Panc1 (cell line): Measurements from ENCODE around the gene TOGARAM1.

Experiments used
- POLR2AphosphoS5 ChIP-seq: IDR thresholded peaks from 2 replicates; pipeline ENCODE4 v1.6.1; 2012; ENCODE audit warnings: mild to moderate bottlenecking, low read depth, low read length, moderate library complexity
- TF ChIP-seq, protein P1 (sequence below): fragments of 450-650 bp; IDR thresholded peaks from 2 replicates; pipeline ENCODE4 v1.5.1; 2017; ENCODE audit warnings: mild to moderate bottlenecking

DNA sequence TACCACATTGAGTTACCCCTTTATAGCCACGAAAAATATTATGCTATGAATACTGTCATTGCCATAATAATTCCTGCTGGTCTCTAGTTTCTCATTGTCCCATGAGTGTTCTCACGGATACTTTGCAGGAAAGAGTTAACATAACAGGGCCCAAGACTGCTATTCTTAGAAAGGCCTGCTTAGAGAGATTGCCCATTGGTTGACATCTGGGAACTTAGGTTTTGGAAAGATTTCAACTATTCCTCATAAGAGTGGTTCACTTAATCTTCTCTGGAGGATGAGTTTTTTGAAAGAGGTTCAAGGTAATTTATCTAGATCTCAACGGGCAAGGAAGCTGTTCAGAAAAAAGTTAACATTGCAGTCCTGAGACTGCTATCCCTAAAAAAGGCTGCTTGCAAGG is 103.5 kb downstream of the TOGARAM1 start:
- TF ChIP-seq, protein P1, sequence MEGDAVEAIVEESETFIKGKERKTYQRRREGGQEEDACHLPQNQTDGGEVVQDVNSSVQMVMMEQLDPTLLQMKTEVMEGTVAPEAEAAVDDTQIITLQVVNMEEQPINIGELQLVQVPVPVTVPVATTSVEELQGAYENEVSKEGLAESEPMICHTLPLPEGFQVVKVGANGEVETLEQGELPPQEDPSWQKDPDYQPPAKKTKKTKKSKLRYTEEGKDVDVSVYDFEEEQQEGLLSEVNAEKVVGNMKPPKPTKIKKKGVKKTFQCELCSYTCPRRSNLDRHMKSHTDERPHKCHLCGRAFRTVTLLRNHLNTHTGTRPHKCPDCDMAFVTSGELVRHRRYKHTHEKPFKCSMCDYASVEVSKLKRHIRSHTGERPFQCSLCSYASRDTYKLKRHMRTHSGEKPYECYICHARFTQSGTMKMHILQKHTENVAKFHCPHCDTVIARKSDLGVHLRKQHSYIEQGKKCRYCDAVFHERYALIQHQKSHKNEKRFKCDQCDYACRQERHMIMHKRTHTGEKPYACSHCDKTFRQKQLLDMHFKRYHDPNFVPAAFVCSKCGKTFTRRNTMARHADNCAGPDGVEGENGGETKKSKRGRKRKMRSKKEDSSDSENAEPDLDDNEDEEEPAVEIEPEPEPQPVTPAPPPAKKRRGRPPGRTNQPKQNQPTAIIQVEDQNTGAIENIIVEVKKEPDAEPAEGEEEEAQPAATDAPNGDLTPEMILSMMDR, result no peak
- no peak for TF ChIP-seq POLR2AphosphoS5
